WTC11 (cell line): ENCODE results near the gene PROX2.

ENCODE experiments used
- NR2C2 ChIP-seq: sonication (generic); formaldehyde crosslinking; IDR thresholded peaks from 2 replicates; pipeline ENCODE4 v1.8.0; 2022; ENCODE audit warnings: mild to moderate bottlenecking, missing genetic modification reagents
- ZNF219 ChIP-seq: sonication (generic); formaldehyde crosslinking; IDR thresholded peaks from 2 replicates; pipeline ENCODE4 v1.8.0; 2023; ENCODE audit warnings: missing genetic modification reagents, mild to moderate bottlenecking, borderline replicate concordance
- ZSCAN18 ChIP-seq: fragments of 250-450 bp; sonication (Bioruptor Pico); IDR thresholded peaks from 2 replicates; pipeline ENCODE4 v2.1.2; 2022; ENCODE audit warnings: mild to moderate bottlenecking, moderate library complexity
- TF ChIP-seq, protein P1 (sequence below): sonication (generic); formaldehyde crosslinking; conservative IDR thresholded peaks from 2 replicates; pipeline ENCODE4 v1.8.1; 2022; ENCODE audit warnings: mild to moderate bottlenecking, missing genetic modification reagents
- TF ChIP-seq, protein P2 (sequence below): sonication (generic); formaldehyde crosslinking; IDR thresholded peaks from 2 replicates; pipeline ENCODE4 v1.8.0; 2022; ENCODE audit warnings: mild to moderate bottlenecking, missing genetic modification reagents

DNA sequence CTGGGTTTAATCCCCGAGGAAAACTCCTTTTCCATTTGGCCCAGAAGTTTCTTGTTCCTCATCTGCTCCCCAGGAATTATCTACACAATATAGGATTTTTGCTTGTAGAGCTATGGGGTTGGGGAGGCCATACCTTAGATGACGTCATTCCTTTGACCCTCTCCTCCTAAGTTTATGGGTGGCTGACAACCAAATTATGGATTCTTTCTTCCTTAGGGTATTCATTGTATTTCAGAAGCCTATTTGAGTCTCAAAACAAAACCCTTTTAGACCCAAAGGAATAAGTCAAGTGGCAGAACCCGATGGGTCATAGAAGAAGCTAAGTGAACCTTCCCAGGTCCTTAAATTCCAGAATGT lies 14.2 kb downstream of the PROX2 start:
- TF ChIP-seq ZNF219 (CRISPR knock-in tag) (no peak), ZSCAN18 (CRISPR knock-in tag) (no peak), NR2C2 (CRISPR knock-in tag) (no peak)
- TF ChIP-seq, protein P1, sequence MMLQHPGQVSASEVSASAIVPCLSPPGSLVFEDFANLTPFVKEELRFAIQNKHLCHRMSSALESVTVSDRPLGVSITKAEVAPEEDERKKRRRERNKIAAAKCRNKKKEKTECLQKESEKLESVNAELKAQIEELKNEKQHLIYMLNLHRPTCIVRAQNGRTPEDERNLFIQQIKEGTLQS (CRISPR knock-in tag): no peak
- TF ChIP-seq, protein P2, sequence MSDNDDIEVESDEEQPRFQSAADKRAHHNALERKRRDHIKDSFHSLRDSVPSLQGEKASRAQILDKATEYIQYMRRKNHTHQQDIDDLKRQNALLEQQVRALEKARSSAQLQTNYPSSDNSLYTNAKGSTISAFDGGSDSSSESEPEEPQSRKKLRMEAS (CRISPR knock-in tag): no peak
